ENCODE measurements around the gene KLHDC7A.

The KLHDC7A gene

DNA sequence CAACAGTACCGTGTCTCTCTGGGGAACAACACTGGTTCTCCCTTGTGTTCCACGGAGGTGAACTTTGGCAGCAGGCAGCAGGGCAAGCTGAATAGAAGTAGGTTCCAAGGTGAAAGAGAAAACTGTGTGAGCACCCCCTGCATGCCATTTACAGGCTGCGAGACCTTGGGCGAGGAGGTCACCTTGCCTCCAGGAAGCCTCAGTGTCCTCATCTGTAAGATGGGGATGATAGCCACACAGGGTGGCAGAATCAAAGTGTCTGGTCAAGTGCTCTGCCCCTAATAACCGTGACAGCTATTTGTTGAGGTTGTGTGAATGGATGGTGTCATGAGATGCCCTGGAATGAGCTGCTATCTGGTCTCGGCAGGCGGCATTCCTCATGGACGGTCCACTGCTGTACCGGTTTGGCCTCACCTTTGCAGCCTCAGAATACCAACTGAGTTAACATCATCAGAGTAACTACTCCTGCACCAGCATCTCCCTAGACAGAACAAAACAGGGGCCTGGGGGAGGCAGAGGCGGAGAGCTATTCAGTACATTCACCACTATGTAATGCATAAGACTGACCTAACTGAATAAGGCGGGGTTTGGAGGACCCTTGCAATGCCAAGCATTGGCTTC lies 7.4 kb upstream of the KLHDC7A start:
- DNase-seq, result no peak

DNA sequence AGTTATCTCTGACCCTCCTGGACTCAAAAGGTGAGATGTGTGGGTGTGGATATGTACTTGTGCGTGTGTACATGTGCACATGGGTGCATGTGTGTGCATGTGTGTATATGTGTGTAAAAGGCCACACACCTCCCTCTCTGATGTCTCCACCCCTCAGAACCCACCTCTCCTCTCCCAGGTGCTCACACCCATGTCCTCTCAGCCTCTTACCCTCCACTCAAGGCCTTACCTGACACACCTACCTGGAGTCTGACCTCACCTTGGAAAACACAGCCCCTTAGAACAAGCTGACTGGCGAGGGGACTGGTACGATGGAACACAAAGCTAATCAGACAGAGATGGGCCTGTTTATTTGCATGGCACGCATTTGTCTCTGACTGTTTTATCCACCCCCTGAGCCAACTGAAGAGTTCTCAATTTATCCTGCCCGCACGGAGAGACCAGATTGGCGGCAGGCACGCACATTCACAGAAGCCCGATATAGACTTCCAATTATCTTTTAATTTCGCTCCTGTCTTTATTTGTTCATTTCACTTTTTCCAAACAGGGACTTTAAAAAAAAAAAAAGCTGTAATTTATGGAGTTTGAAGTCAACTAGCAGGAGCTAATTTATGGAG lies 6.1 kb upstream of the KLHDC7A start:
- no peak for DNase-seq

DNA sequence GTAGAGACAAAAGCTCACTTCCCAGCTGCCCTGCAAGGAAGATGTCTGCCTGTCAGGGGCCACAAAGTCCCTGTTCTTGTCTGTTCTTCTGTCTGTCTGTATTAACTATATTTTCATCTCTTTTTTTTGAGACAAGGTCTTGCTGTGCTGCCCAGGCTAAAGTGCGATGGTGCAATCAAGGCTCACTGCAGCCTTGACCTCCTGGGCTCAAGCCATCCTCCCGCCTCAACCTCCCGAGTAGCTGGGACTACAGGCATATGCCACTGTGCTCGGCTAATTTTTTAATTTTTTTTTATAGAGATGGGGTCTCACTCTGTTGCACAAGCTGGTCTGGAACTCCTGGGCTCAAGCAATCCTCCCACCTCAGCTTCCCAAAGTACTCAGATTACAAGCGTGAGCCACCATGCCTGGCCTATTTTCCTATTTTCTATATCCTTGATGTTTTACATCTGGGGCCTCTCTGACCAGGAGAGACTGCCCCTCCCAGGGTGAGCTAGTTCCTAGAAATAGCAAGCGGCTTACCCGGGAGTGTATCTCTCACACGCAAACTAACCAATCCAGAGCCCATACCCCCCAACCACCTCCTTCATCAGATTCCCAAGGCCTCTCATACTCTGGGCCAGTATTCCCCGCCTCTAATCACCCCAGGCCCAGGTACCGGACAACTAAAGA lies 5.4 kb upstream of the KLHDC7A start:
- DNase-seq, result no peak

DNA sequence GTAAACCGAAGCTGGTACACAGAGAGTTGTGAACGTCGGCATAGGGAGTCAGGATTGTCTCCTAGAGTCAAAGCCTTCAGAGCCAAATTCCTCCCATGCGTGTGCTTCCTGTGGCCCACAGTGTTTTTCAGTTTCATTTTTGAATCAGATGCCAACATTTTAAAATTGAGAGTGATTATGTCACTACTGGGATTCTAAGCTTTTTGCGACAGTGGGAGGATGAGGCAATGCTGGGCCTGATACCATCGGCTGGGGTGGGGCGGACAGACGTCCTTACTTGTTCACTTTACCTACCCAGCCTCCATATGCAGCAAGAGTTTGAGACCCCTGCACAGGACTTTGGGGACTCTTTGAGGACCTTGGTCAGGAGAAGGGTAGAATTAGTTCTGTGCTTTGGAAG lies 1.3 kb upstream of the KLHDC7A start:
- DNase-seq, result no peak

DNA sequence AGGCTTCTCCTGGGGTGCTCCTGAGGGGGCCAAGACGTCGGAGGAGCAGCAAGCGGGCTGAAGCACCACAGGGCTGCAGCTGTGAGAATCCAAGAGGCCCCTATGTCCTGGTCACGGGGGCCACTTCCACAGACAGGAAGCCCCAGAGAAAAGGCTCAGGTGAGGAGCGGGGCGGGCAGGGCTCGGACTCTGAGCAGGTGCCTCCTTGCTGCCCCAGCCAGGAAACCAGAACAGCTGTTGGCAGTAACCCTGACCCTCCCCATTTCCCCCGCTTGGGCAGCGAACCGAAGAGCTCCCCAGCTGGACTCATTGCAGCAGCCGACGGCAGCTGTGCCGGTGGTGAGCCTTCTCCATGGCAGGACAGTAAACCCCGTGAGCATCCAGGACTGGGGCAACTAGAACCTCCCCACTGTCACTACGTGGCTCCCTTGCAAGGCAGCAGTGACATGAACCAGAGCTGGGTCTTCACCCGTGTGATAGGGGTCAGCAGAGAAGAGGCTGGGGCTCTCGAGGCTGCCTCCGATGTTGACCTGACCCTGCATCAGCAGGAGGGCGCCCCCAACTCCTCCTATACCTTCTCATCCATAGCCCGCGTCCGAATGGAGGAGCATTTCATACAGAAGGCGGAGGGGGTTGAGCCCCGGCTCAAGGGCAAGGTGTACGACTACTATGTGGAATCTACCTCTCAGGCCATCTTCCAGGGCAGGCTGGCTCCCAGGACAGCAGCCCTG lies 625 bp downstream of the KLHDC7A start:
- DNase-seq, result no peak

DNA sequence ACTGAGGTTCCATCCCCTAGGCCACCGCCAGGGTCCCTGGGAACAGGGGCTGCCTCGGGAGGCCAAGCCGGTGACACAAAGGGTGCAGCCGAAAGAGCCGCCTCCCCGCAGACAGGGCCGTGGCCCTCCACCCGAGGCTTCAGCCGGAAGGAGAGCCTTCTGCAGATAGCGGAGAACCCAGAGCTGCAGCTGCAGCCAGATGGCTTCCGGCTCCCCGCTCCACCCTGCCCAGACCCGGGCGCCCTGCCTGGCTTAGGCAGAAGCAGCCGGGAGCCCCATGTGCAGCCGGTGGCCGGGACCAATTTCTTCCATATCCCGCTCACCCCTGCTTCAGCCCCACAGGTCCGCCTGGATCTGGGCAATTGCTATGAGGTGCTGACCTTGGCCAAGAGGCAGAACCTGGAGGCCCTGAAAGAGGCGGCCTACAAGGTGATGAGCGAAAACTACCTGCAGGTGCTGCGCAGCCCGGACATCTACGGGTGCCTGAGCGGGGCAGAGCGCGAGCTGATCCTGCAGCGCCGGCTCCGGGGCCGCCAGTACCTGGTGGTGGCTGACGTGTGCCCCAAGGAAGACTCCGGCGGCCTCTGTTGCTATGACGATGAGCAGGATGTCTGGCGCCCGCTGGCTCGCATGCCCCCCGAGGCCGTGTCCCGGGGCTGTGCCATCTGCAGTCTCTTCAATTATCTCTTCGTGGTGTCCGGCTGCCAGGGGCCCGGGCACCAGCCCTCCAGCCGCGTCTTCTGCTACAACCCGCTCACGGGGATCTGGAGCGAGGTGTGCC lies 1.4 kb downstream of the KLHDC7A start:
- no peak for DNase-seq

DNA sequence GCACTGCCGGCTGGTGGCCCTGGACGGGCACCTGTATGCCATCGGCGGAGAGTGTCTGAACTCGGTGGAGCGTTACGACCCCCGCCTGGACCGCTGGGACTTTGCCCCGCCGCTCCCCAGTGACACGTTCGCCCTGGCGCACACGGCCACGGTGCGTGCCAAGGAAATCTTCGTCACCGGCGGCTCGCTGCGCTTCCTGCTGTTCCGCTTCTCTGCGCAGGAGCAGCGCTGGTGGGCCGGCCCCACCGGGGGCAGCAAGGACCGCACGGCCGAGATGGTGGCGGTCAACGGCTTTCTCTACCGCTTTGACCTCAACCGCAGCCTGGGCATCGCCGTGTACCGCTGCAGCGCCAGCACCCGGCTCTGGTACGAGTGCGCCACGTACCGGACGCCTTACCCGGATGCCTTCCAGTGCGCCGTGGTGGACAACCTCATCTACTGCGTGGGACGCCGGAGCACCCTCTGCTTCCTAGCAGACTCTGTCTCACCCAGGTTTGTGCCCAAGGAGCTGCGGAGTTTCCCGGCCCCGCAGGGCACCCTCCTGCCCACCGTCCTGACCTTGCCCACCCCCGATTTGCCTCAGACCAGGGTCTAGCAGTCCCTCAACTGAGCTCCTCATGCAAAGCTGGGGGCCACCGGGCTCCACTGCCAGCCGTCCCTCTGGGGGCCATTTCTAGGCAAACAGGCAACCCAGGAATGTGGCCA lies 2.1 kb downstream of the KLHDC7A start:
- DNase-seq, result no peak

DNA sequence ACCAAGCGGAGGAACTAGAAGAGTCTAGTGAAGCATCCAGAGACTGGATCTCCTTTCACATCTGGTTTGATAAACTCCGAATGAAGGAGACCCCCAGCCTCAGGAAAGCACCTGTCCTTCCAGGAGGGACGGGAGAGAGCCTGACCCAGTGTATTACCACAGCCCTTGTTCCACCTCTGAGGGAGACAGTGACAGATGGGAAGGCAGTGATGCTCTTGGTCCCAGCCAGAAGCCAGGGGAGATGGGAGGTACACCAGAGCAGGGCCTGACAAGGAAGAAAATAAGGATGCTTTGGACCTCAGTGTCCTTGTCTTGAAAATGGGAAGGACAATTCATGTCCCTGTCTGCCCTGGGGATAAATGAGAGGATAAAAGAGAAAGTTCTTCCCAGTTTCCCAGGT lies 3.5 kb downstream of the KLHDC7A start:
- DNase-seq, result no peak

DNA sequence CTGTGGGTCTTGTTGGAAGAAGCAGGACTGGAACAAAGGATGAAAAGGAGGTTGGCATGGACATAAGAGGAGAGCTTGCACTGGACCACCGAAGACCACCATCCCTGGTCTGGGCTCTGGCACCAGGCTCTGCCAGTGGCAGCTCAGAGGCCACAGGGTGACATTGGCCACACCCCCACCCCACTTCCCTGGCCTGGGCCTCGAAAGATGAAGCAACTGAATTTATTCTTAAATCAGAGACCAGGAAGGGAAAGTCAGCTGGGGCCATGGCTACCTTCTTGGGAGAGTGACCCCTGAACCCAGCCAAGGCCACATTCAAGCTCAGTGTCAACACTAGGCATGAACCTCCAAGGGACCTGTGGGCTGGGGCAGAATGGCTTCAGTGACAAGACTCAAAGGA lies 4.0 kb downstream of the KLHDC7A start:
- DNase-seq, result no peak

DNA sequence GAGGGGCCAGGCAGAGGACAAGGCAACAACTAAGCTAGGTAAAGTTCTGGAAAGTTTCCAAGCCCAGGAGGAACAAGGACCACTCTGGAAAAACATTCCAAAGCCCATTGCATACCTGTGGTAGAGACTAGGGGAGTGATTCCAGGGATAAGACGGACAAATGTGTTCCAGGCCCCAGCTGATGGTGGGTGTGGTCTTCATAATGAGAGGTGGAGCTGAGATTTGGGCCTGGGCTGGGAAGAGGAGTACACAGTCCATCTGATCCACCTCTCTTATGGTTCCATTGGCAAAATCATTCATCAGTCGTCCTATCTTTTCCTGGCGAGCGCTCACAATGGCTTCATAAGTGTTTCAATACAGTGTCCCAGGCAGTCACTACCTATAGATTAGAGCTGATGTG lies 4.5 kb downstream of the KLHDC7A start:
- DNase-seq, result no peak

DNA sequence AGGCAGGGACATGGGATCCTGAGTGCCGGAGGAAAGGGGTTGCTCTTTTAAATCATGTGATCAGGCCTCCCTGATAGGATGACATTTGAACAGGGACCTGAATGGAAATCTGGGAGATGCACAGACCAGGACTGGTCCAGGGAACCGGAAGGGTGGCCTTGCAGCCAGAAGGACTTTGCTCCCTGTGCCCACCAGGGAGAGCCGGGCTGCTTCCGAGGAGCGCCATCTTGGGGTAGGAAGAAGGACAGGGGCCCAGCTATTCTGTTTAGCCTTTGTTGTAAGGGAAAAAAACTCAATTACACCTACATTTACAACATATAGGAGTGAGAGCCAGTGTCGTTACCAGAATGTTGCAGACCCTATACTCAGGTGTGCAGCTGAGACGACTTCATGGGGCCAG lies 5.5 kb downstream of the KLHDC7A start:
- DNase-seq, result no peak

DNA sequence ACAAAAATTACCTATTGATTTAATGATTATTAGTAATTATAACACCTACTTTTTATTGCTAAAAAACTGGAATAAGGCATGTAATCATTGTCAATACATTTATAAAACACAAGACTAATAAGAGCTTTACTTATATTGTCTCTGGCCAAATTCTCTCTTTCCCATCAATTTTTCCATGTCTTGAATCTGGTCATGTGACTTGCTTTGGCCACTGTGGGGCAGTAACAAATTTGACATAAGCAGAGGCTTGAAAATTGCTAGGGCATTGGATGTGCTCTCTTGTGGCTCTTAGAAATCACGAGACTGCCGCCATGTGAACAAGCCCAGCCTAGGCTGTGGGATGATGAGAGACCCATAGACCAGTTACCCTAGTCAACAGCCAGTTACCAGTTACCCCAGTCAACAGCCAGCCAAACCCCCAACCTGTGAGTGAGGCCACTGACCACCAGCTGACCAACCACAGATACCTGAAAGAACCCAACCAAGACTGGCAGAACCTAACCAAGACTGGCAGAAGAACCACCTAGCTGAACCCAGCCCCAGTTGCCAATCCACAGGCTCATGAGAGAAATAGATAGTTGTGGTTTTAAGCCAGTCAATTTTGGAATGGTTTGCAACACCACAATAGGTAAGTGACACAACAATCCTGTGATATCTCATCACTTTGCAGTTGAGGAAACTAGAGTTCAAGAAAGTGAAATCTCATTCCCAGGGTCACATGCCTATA lies 8.8 kb downstream of the KLHDC7A start:
- DNase-seq, result no peak

DNA sequence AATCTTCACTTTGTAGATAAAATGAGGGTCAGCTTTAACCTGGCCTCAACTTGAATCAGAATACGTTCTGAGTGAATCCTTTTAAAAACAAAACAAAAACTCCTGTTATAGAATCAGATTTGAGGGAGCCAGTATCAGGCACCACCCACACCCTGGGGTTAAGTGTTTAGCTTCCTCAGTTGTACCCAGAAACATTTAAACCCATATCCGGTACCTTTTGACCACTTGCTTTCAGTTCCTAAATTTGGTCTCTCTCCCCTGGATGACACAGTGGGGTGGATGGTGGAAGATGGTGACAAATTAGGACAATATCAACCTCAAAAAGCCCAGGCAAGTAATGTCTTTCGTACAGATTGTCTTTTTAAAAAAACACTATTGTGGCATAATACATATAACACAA lies 10.4 kb downstream of the KLHDC7A start:
- no peak for DNase-seq

DNA sequence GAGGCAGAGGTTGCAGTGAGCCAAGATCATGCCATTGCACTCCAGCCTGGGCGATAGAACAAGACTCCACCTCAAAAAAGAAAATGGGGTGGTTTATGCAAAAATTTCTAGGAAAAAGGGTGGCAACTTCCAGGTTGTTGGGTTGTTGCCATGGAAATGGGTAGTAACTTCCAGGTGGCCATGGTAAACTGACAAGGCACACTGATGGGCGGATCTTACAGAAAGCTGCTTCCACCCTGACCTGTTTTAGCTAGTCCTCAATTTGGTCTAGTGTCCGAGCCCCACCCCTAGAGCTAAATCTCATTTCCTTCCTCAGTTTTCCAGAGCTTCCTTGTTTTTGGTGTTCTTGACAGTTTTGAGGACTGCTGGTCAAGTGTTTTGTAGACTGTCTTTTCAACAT lies 13.6 kb downstream of the KLHDC7A start:
- DNase-seq, result no peak

DNA sequence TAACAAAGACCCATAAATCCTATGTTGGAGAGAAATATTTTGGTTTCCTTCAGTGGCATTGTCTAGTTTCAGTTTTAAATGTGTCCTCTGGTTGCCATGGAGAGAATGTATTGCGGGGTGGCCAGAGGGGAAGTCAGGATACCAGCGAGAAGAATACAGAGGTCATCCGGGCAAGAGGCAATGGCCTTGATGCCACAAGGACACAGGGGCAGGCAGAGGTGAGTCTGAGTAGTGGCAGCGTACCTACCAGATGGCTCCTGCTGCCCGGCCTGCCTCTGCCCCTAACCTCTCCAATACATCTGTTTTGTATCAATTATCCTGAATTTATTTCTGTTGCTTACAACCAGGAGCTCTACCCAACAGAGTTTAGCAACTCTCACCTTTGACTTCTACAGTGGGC lies 14.9 kb downstream of the KLHDC7A start:
- DNase-seq, result no peak

DNA sequence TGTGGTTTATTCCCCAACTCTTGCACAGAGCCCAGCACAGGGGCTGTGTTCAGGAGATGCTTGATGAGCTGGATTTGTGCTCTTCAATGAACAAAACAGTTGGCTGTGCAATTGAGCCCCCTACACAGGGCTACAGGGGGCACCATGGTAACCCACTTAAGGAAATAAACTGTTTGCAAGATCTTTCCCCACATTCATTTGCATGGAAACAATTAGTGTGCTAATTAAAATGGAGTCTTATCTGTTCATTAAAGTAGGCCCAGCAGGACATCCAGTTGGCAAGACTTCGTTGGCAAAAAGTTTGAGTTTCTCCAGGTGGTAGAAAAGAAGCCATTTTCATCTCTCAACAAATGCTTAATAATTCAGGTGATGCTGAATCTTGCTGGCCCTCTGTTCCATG lies 15.3 kb downstream of the KLHDC7A start:
- no peak for DNase-seq

DNA sequence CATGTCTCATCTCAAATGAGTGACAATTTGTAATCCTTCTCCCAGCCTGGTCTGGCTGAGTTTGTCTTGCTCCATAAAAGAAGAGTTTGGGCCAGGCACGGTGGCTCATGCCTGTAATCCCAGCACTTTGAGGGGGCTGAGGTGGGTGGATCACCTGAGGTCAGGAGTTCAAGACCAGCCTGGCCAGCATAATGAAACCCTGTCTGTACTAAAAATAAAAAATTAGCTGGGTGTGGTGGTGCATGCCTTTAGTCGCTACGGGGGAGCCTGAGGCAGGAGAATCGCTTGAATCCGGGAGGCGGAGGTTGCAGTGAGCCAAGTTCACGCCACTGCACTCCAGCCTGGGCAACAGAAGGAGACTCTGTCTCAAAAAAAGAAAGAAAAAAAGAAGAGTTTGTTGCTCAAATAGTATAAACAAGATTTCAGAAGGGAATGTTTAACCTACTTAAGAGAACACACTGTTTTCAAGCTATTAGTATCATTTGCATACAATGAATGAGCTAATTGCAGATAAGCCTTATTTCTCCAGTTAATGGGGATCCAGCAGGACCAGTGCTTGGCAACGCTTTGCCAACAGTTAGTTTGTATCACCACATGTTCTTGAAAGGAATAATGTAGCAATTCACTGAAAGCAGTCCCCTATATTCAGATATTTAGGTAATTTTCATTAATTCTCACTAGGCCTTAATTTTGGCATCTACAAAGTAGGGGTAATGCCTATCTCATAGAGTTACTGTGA lies 15.9 kb downstream of the KLHDC7A start:
- DNase-seq, result no peak

DNA sequence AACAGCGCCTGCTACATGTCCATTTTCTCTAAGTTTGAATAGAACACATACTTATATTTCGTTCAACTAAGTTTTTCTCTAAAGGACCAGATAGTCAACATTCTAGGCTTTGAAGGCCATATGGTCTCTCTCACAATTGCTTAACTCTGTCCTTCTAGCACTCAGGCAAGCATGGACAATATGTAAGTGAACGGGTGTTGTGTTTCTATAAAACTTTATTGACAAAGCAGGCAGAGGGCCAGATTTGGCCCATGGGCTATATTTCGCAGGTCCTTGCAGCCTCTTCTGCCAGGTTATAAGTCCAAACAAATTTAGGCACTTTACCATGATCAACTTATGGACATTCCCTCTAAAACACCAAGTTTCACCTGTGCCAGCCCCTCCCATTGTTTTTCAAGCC lies 21.1 kb downstream of the KLHDC7A start:
- no peak for DNase-seq

DNA sequence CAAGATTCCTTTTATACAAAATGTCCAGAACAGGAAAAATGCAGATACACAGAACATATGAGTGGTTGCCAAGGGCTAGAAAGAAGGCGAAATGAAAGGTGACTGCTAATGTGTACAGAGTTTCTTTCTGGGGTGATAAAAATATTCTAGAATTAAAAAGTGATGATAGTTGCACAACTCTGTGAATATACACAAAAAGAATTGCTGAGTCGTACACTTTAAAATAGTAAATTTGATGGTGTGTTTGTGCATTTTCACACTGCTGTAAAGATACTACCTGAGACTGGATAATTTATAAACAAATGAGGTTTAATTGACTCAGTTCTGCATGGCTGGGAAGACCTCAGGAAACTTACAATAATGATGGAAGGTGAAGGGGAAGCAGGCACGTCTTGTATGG lies 23.9 kb downstream of the KLHDC7A start:
- DNase-seq, result no peak

DNA sequence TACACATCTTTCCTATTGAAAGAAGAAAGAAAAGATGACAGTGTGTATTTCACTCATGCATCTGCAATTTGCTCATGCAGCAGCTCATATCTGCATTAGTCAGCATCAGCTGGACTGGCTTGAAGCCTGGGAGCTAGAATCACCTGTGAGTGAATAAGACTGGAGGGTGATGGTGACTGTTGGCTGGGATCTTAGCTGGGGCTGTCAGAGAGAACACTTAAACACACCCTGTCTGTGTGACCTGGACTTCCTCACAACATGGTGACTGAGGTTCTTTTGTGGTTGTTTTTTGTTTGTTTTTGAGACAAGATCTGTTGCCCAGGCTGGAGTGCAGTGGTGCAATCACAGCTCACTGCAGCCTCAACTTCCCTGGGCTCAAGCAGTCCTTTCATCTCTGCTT lies 24.9 kb downstream of the KLHDC7A start:
- DNase-seq, result no peak

DNA sequence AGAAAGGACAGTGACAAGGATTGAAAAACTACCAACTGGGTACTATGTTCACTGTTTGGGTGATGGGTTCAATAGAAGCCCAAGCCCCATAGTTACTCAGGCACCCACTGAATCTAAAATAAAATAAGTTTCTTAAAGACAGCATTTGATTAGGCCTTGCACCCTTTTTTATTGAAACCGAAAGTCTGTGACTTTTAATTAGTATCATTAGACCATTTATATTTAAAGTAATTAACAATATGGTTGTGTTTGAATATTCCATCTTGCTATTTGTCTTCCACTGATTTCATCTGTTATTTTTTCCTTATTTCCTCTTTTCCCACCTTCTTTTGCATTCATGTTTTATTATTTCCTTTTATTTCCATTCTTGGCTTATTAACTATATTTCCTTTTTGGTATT lies 27.4 kb downstream of the KLHDC7A start:
- no peak for DNase-seq

All from NCI-H510A (cell line).